PC-9 (cell line): Measurements from ENCODE around the gene MBIP.

ENCODE experiments used
- CTCF ChIP-seq: fragments of 200-600 bp; sonication (generic); conservative IDR thresholded peaks from 2 replicates; pipeline ENCODE4 v1.6.1; 2017; ENCODE audit warnings: mixed run types, antibody characterized with exemption, mild to moderate bottlenecking, moderate library complexity
- EZH2 ChIP-seq: fragments of 200-600 bp; sonication (generic); IDR thresholded peaks from 2 replicates; pipeline ENCODE4 v1.8.0; 2017; ENCODE audit warnings: antibody characterized with exemption, low read depth

GRCh38 chr14:36302823-36303222, 17.6 kb downstream of the MBIP start:
- TF ChIP-seq CTCF (no peak), EZH2 (no peak)
